ENCODE data around the gene GSX2. TPM values are rescaled to one million over a fixed set of nuclear protein-coding genes. Genes with fewer than 3 reads are reported as not detected.

The GSX2 gene
- total and polyA plus RNA-seq, 2 of the 13 experiments (the other 11 are each of a cell fraction or from before 2014, with no cell fraction given), result not detected

DNA sequence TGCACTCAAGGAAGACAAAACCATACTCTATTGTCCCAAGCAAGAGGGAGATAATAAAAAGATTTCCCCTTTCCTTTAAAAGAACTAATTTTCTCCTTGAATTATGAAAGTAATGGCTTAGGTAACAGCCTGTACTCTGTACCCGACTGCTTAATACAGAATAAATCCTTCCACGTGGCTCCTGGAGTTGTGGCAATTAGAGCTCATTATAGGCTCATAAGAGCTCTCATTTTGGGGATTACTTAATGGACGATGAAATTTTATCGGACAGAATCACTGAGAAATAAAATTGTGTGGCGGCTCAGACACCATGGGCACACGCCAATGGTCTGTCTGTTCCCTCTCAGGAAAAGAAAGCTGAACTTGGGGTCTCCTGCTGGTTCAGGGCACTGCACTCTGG lies 2.8 kb upstream of the GSX2 start:
- DNase-seq (ENCODE audit: low spot score) (no peak), FAIRE-seq (no peak), ATAC-seq (no peak)
- POLR2A ChIA-PET, result no interaction called here
- in situ Hi-C loops (cut with HindIII; ENCODE audit: extremely low pct_ligation_motif_present, low pct_unique_long_range_greater_than_20kb), result no loop called here
- no peak overlapping the region for H3K4me3 ChIP-seq (replicated peaks in 1 of 3; ENCODE audit: insufficient read depth in 1 of 3, low read depth in 2 of 3, low read length in 3 of 3)
- intact Hi-C loops (cut with micrococcal nuclease; ENCODE audit: unreplicated experiment), result no loop called here
- no peaks in the 10 kb centered on the region for H3K9me3 ChIP-seq (ENCODE audit: low read length)
- H3K36me3 ChIP-seq (replicated peaks in 1 of 2; ENCODE audit: control insufficient read depth in 1 of 2, insufficient read depth in 2 of 2, low read length in 2 of 2), result no peaks in the 10 kb centered on the region
- WGBS (ENCODE audit: low lambda C conversion rate), result 50% methylated on average over 6 of the region's 6 CpGs
- peaks cover 42% of the 10 kb centered on the region for H3K4me1 ChIP-seq (ENCODE audit: insufficient read depth, low read length)
- H2AFZ ChIP-seq (ENCODE audit: low read length), result no peak overlapping the region
- no peak overlapping the region for H3K27ac ChIP-seq (ENCODE audit: extremely low read length, insufficient read depth, low read length)
- TF ChIP-seq ZNF660 (CRISPR knock-in tag; IDR thresholded peaks at IDR 0.05; ENCODE audit: borderline replicate concordance, low read depth) (no peak), THYN1 (CRISPR knock-in tag; IDR thresholded peaks at IDR 0.05; ENCODE audit: borderline replicate concordance, low read depth) (no peak), RXRB (CRISPR knock-in tag; IDR thresholded peaks at IDR 0.05; ENCODE audit: borderline replicate concordance) (no peak), CHD2 (IDR thresholded peaks at IDR 0.05; ENCODE audit: low read depth, low read length) (no peak), NONO (IDR thresholded peaks at IDR 0.05) (no peak), NONO (CRISPR knock-in tag; conservative IDR thresholded peaks at IDR 0.05) (no peak), ZNF781 (CRISPR knock-in tag; IDR thresholded peaks at IDR 0.05; ENCODE audit: borderline replicate concordance, not compliant biosample characterization) (no peak), ISX (CRISPR knock-in tag; conservative IDR thresholded peaks at IDR 0.05) (no peak), HOXD1 (CRISPR knock-in tag; IDR thresholded peaks at IDR 0.05) (no peak), SALL1 (CRISPR knock-in tag; IDR thresholded peaks at IDR 0.05) (no peak), ZFP90 (CRISPR knock-in tag; IDR thresholded peaks at IDR 0.05; ENCODE audit: borderline replicate concordance) (no peak), ADNP (CRISPR knock-in tag; IDR thresholded peaks at IDR 0.05) (no peak), ETV6 (CRISPR knock-in tag; conservative IDR thresholded peaks at IDR 0.05) (no peak), AHR (CRISPR knock-in tag; IDR thresholded peaks at IDR 0.05) (no peak), KLF16 (CRISPR knock-in tag; IDR thresholded peaks at IDR 0.05) (no peak), ZNF430 (CRISPR knock-in tag; IDR thresholded peaks at IDR 0.05) (no peak), NPAS2 (CRISPR knock-in tag; IDR thresholded peaks at IDR 0.05; ENCODE audit: borderline replicate concordance) (no peak), REXO4 (CRISPR knock-in tag; IDR thresholded peaks at IDR 0.05; ENCODE audit: borderline replicate concordance) (no peak)
- TF ChIP-seq, protein P1, sequence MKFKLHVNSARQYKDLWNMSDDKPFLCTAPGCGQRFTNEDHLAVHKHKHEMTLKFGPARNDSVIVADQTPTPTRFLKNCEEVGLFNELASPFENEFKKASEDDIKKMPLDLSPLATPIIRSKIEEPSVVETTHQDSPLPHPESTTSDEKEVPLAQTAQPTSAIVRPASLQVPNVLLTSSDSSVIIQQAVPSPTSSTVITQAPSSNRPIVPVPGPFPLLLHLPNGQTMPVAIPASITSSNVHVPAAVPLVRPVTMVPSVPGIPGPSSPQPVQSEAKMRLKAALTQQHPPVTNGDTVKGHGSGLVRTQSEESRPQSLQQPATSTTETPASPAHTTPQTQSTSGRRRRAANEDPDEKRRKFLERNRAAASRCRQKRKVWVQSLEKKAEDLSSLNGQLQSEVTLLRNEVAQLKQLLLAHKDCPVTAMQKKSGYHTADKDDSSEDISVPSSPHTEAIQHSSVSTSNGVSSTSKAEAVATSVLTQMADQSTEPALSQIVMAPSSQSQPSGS (CRISPR knock-in tag; IDR thresholded peaks at IDR 0.05), result no peak
- TF ChIP-seq, protein P2, sequence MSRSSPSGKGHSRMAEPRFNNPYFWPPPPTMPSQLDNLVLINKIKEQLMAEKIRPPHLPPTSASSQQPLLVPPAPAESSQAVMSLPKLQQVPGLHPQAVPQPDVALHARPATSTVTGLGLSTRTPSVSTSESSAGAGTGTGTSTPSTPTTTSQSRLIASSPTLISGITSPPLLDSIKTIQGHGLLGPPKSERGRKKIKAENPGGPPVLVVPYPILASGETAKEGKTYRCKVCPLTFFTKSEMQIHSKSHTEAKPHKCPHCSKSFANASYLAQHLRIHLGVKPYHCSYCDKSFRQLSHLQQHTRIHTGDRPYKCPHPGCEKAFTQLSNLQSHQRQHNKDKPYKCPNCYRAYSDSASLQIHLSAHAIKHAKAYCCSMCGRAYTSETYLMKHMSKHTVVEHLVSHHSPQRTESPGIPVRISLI (CRISPR knock-in tag; IDR thresholded peaks at IDR 0.05; ENCODE audit: borderline replicate concordance), result no peak
- H3K4me2 ChIP-seq (ENCODE audit: low read depth, low read length), result no peak overlapping the region
- H4K20me1 ChIP-seq (ENCODE audit: insufficient read depth, low read length), result no peaks in the 10 kb centered on the region
- no TSS peak for BruUV-seq (replicated peaks)
- H3K9ac ChIP-seq (ENCODE audit: insufficient read depth, low read depth, low read length), result no peak overlapping the region
- H3K27me3 ChIP-seq (ENCODE audit: control insufficient read depth in 1 of 2, insufficient read depth in 2 of 2, low read length in 2 of 2), result peaks cover 12 to 93% of the 10 kb centered on the region in 2 experiments
- CTCF ChIA-PET (ENCODE audit: low intra/inter-chr PET ratio, low total read pairs), result no interaction called here
- no peaks in the 10 kb centered on the region for H3K79me2 ChIP-seq (ENCODE audit: insufficient read depth, low read length)

Measured in HepG2 (cell line).